B cell (primary cell): ENCODE results near the gene NPAS3. TPM values are rescaled to one million over a fixed set of nuclear protein-coding genes. Genes with fewer than 3 reads are reported as not detected.

Source experiments
- ATAC-seq: fragments of 200-7000 bp; cut with Tn5 transposase; one replicate; pipeline ENCODE4 v1.10.0; 2021; ENCODE audit warnings: low read depth, mild to moderate bottlenecking, moderate number of reproducible peaks, moderate library complexity
- CTCF ChIA-PET: fragments of 350-600 bp; sonication (Branson Sonifier 250); formaldehyde crosslinking; loops from one replicate; lab custom pipeline; 2021; ENCODE audit warnings: antibody characterized with exemption, inconsistent platforms; lab: Charles Lee
- POLR2A ChIA-PET: fragments of 350-600 bp; sonication (Branson Sonifier 250); formaldehyde crosslinking; loops from one replicate; lab custom pipeline; 2021; ENCODE audit warnings: antibody characterized with exemption; lab: Charles Lee
- DNase-seq: peaks from one replicate; pipeline ENCODE4 v3.0.0; 2013
- H2AFZ ChIP-seq: 2 replicates; pipeline ENCODE4 v1.6.1; 2012; ENCODE audit warnings: mild to moderate bottlenecking, low read depth, low read length; ENCODE audit not compliant: insufficient read depth, poor library complexity, severe bottlenecking
- H3K27ac ChIP-seq, 2 donors: 1 replicate in 1 of 2; 2 replicates in 1 of 2; pipeline ENCODE4 v1.5.1; 2012 to 2013; ENCODE audit warnings: low read length in 2 of 2, mild to moderate bottlenecking in 2 of 2, moderate library complexity in 1 of 2
- H3K27me3 ChIP-seq, 4 experiments: fragments of 200-600 bp in 1 of 4; sonication (generic) in 1 of 4; replicated peaks in 1 of 4; 1 replicate in 2 of 4; 2 replicates in 2 of 4; pipeline versions ENCODE4 v1.6.1 to v1.7.0; 2013 to 2016; ENCODE audit warnings: low read length in 3 of 4, mild to moderate bottlenecking in 2 of 4, mixed read lengths in 1 of 4, moderate library complexity in 1 of 4; ENCODE audit not compliant: insufficient read depth in 4 of 4, control insufficient read depth in 3 of 4; ENCODE audit errors: control extremely low read depth in 1 of 4
- H3K36me3 ChIP-seq, 2 experiments: replicated peaks in 1 of 2; 1 replicate in 1 of 2; 2 replicates in 1 of 2; pipeline versions ENCODE4 v1.6.1 to v1.7.1; 2013; ENCODE audit warnings: low read length in 1 of 2; ENCODE audit not compliant: insufficient read depth in 2 of 2, control insufficient read depth in 1 of 2; ENCODE audit errors: control extremely low read depth in 1 of 2, extremely low read depth in 1 of 2
- H3K4me1 ChIP-seq, 2 donors: fragments of 200-600 bp in 1 of 2; sonication (generic) in 1 of 2; 1 replicate in 1 of 2; 2 replicates in 1 of 2; pipeline versions ENCODE4 v1.5.1 to v1.6.1; 2013 to 2017; ENCODE audit warnings: low read length in 2 of 2; ENCODE audit not compliant: control insufficient read depth in 2 of 2, insufficient read depth in 2 of 2
- H3K4me2 ChIP-seq: replicated peaks from 2 replicates; pipeline ENCODE3; 2012; ENCODE audit warnings: mild to moderate bottlenecking, low read depth, low read length; ENCODE audit not compliant: poor library complexity, severe bottlenecking
- H3K4me3 ChIP-seq, 5 experiments: fragments of 200-600 bp in 1 of 5; sonication (generic) in 1 of 5; 1 replicate in 3 of 5; 2 replicates in 2 of 5; pipeline versions ENCODE4 v1.5.1 to v1.7.0; 2011 to 2016; ENCODE audit warnings: low read length in 4 of 5, mild to moderate bottlenecking in 4 of 5, low read depth in 2 of 5, control low read depth in 1 of 5, moderate library complexity in 1 of 5; ENCODE audit not compliant: insufficient read depth in 1 of 5; ENCODE audit errors: control extremely low read depth in 1 of 5, extremely low read depth in 1 of 5
- H3K79me2 ChIP-seq: fragments of 200-600 bp; sonication (generic); one replicate; pipeline ENCODE4 v1.6.0; 2016; ENCODE audit warnings: low read length; ENCODE audit not compliant: control insufficient read depth, insufficient read depth
- H3K9ac ChIP-seq: fragments of 200-600 bp; sonication (generic); 2 replicates; pipeline ENCODE4 v1.6.1; 2017; ENCODE audit warnings: mild to moderate bottlenecking, low read length, moderate library complexity
- H3K9me3 ChIP-seq, 3 donors: one replicate each; pipeline versions ENCODE4 v1.6.1 to v1.7.1; 2013; ENCODE audit warnings: low read length in 2 of 3; ENCODE audit not compliant: control insufficient read depth in 2 of 3, insufficient read depth in 1 of 3; ENCODE audit errors: control extremely low read depth in 1 of 3
- H4K20me1 ChIP-seq: 2 replicates; pipeline ENCODE4 v1.6.0; 2012; ENCODE audit warnings: mild to moderate bottlenecking, low read length; ENCODE audit not compliant: insufficient read depth, control insufficient read depth, poor library complexity, severe bottlenecking
- H3K27ac Mint-ChIP-seq: one replicate; pipeline ENCODE4 v1.8.0; 2021; ENCODE audit warnings: mixed read lengths
- H3K27me3 Mint-ChIP-seq: one replicate; pipeline ENCODE4 v1.8.0; 2021; ENCODE audit warnings: mixed read lengths
- H3K4me1 Mint-ChIP-seq: one replicate; pipeline ENCODE4 v1.8.0; 2021; ENCODE audit warnings: mixed read lengths
- H3K4me3 Mint-ChIP-seq: one replicate; pipeline ENCODE4 v1.8.0; 2021; ENCODE audit warnings: mixed read lengths
- H3K9me3 Mint-ChIP-seq: one replicate; pipeline ENCODE4 v1.8.0; 2022; ENCODE audit warnings: mixed read lengths; ENCODE audit not compliant: insufficient read depth
- EZH2 ChIP-seq: IDR thresholded peaks from 2 replicates; pipeline ENCODE4 v1.6.1; 2012; ENCODE audit warnings: borderline replicate concordance, low read depth, mild to moderate bottlenecking, moderate library complexity, low read length; ENCODE audit not compliant: insufficient read depth, poor library complexity, severe bottlenecking
- WGBS: methylation state at CpG from one replicate; pipeline ENCODE4 v1.1.5; 2013; ENCODE audit warnings: missing lambda C conversion rate; ENCODE audit not compliant: insufficient coverage; 5-methylcytosine and 5-hydroxymethylcytosine counted together
- intact Hi-C: fragments of 100-400 bp; cut with micrococcal nuclease; formaldehyde crosslinking; loops from one replicate; pipeline ENCODE4 v1.10.0; 2022
- polyA plus RNA-seq: library from polyadenylated mRNA; depleted of rRNA; stranded (reverse); fragments of >200 nt; gene quantifications from 2 replicates; pipeline ENCODE4 v1.2.3, GENCODE V29; 2012
- total RNA-seq, 2 donors: library from RNA; stranded (reverse); fragments of 120-200 nt in 1 of 2; gene quantifications; 1 replicate in 1 of 2; 2 replicates in 1 of 2; pipeline versions ENCODE4 v1.2.3 to v1.2.4, GENCODE V29; 2013 to 2022
- TF ChIP-seq, protein P1 (sequence below): fragments of 200-600 bp; IDR thresholded peaks from one replicate; pipeline ENCODE4 v1.8.0; 2022; ENCODE audit warnings: antibody characterized with exemption, mild to moderate bottlenecking

The NPAS3 gene
- total and polyA plus RNA-seq, 2 donors (not counting 1 experiment from before 2014, with no cell fraction given): not detected

DNA sequence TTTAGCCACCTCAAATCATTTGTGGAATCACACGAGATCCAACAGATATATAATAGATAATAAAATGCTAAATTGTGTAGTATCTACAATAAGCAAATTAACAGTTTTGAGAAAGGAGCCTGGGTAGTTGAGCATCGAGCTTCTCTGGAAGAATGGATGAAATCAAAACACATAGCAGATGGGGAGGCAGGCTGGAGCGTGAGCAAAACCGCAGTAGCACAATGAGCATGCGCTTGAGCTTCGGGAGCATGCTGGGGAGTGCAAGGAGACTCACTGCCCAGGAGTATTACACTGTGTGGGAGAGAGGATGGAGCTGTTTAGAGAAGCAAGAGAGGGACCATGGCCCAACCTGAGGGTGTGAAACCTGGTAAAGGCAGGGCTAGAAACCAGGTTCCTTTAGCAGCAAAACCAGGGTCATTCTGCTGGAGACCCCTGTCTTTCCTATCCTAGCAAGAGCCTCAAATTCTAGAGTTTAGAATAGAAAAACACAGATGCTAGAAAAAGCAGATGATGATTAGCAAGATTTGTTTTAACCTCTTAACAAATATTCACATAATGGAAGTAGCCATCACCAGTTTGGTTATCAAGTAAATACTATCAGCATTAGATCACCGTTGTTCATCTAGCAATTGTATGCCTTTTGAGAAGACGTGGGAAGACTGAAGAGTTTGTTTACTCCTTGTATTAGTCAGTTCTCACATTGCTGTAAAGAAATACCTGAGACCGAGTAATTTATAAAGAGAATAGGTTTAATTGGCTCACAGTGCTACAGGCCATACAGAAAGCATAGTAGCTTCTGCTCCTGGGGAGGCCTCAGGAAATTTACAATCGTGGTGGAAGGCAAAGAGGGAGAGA, 527.4 kb downstream of the NPAS3 start:
- Histone ChIP-seq H3K4me2 (no peak overlapping the region), H3K4me1 (no peaks in the 10 kb centered on the region), H3K27me3 (no peaks in the 10 kb centered on the region), H2AFZ (no peak overlapping the region), H3K79me2 (no peaks in the 10 kb centered on the region), H4K20me1 (no peaks in the 10 kb centered on the region), H3K4me3 (no peak overlapping the region), H3K27ac (no peak overlapping the region), H3K9ac (no peak overlapping the region), H3K36me3 (no peaks in the 10 kb centered on the region), H3K9me3 (no peaks in the 10 kb centered on the region)
- H3K4me1 Mint-ChIP-seq: no peaks in the 10 kb centered on the region
- H3K9me3 Mint-ChIP-seq: no peaks in the 10 kb centered on the region
- TF ChIP-seq, protein P1, sequence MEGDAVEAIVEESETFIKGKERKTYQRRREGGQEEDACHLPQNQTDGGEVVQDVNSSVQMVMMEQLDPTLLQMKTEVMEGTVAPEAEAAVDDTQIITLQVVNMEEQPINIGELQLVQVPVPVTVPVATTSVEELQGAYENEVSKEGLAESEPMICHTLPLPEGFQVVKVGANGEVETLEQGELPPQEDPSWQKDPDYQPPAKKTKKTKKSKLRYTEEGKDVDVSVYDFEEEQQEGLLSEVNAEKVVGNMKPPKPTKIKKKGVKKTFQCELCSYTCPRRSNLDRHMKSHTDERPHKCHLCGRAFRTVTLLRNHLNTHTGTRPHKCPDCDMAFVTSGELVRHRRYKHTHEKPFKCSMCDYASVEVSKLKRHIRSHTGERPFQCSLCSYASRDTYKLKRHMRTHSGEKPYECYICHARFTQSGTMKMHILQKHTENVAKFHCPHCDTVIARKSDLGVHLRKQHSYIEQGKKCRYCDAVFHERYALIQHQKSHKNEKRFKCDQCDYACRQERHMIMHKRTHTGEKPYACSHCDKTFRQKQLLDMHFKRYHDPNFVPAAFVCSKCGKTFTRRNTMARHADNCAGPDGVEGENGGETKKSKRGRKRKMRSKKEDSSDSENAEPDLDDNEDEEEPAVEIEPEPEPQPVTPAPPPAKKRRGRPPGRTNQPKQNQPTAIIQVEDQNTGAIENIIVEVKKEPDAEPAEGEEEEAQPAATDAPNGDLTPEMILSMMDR: no peak
- TF ChIP-seq EZH2: no peak
- intact Hi-C loops: no loop called here
- H3K27ac Mint-ChIP-seq: no peak overlapping the region
- DNase-seq (no peak), ATAC-seq (no peak)
- ChIA-PET POLR2A (no interaction called here), CTCF (no interaction called here)
- no peak overlapping the region for H3K4me3 Mint-ChIP-seq
- WGBS: 92% methylated on average over 5 of the region's 10 CpGs
- H3K27me3 Mint-ChIP-seq: no peaks in the 10 kb centered on the region

- Histone ChIP-seq H3K79me2 (no peaks in the 10 kb centered on the region), H3K4me3 (no peak overlapping the region), H3K4me1 (no peaks in the 10 kb centered on the region), H2AFZ (no peak overlapping the region), H4K20me1 (no peaks in the 10 kb centered on the region), H3K9ac (no peak overlapping the region), H3K27ac (no peak overlapping the region), H3K36me3 (no peaks in the 10 kb centered on the region), H3K27me3 (no peaks in the 10 kb centered on the region), H3K4me2 (no peak overlapping the region), H3K9me3 (no peaks in the 10 kb centered on the region)
- H3K4me3 Mint-ChIP-seq: no peak overlapping the region
- no peak for DNase-seq
- no CpG with 5 or more reads among the region's 4 CpGs for WGBS
- no peak for ATAC-seq
- ChIA-PET POLR2A (no interaction called here), CTCF (no interaction called here)
- H3K27me3 Mint-ChIP-seq: no peaks in the 10 kb centered on the region
- TF ChIP-seq, protein P1: no peak
- TF ChIP-seq EZH2: no peak
- no peaks in the 10 kb centered on the region for H3K4me1 Mint-ChIP-seq
- H3K9me3 Mint-ChIP-seq: no peaks in the 10 kb centered on the region
- H3K27ac Mint-ChIP-seq: no peak overlapping the region
- intact Hi-C loops: no loop called here
Measured at GRCh38 chr14:33467971-33468370, 529.3 kb downstream of the NPAS3 start.
